Right atrium auricular region (tissue), 2 donors: ENCODE results near the gene SYNGR4. TPM values are rescaled to one million over a fixed set of nuclear protein-coding genes. Genes with fewer than 3 reads are reported as not detected.
A peak's percentile ranks its signal among the peaks of the same experiment; 100 is the strongest.

Experiments
- DNase-seq: peaks from one replicate; pipeline ENCODE4 v3.0.0-alpha.2; 2019; ENCODE audit warnings: low spot score
- H3K27ac ChIP-seq, 2 donors: fragments of 200-600 bp; sonication (generic); 1 replicate in 1 of 2; 2 replicates in 1 of 2; pipeline ENCODE4 v1.5.1; 2016 to 2019
- H3K27me3 ChIP-seq, 2 donors: fragments of 200-600 bp; sonication (generic); one replicate each; pipeline versions ENCODE4 v1.5.1 to v1.6.0; 2017 to 2019
- H3K36me3 ChIP-seq: fragments of 200-600 bp; sonication (generic); one replicate; pipeline ENCODE4 v1.5.1; 2016
- H3K4me1 ChIP-seq, 2 donors: fragments of 200-600 bp; sonication (generic); one replicate each; pipeline versions ENCODE4 v1.5.1 to v1.6.0; 2017 to 2019
- H3K4me3 ChIP-seq, 2 donors: fragments of 200-600 bp; sonication (generic); 1 replicate in 1 of 2; 2 replicates in 1 of 2; pipeline ENCODE4 v1.5.1; 2017 to 2019; ENCODE audit warnings: mild to moderate bottlenecking in 1 of 2, moderate library complexity in 1 of 2
- H3K9me3 ChIP-seq, 2 donors: fragments of 200-600 bp; sonication (generic); one replicate each; pipeline ENCODE4 v1.5.1; 2019
- total RNA-seq, 2 donors: library from RNA; depleted of rRNA; stranded (reverse); fragments of >200 nt; gene quantifications; one replicate each; pipeline ENCODE4 v1.1.0, GENCODE V29; 2016
- TF ChIP-seq, protein P1 (sequence below), 2 donors: fragments of 200-600 bp; sonication (generic); IDR thresholded peaks; one replicate each; pipeline ENCODE4 v1.5.1; 2019; ENCODE audit warnings: antibody characterized with exemption in 2 of 2

The SYNGR4 gene
- total RNA-seq, 2 donors from 2014 or later = not detected

DNA sequence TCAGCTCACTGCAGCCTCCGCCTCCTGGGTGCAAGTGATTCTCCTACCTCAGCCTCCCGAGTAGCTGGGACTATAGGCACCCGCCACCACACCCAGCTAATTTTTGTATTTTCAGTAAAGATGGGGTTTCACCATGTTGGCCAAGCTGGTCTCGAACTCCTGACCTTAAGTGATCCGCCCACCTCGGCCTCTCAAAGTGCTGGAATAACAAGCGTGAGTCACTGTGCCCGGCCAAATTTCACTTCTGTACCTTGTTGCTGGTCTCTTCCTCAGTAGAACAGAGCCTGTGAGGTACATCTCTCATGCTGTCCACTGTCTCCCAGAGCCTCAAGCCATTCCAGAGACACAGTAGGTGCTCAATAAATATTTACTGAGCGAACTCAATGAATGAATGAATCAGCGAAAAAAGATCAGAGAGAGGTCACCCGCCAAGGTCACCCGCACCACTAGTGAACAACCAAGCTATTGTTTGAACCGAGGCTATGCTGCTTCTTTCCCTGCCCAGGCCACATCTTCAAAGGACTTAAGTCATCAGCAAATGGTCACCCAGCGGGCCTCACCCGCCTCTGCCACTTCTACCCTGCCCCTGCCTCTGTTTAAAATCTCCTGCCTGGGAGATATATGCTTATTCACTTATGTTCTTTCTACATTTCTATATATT, 9.7 kb upstream of the SYNGR4 start:
- Histone ChIP-seq H3K36me3 (no peaks in the 10 kb centered on the region), H3K4me1 (no peaks in the 10 kb centered on the region), H3K9me3 (no peaks in the 10 kb centered on the region), H3K27me3 (no peaks in the 10 kb centered on the region), H3K4me3 (no peak overlapping the region), H3K27ac (no peak overlapping the region)
- TF ChIP-seq, protein P1, sequence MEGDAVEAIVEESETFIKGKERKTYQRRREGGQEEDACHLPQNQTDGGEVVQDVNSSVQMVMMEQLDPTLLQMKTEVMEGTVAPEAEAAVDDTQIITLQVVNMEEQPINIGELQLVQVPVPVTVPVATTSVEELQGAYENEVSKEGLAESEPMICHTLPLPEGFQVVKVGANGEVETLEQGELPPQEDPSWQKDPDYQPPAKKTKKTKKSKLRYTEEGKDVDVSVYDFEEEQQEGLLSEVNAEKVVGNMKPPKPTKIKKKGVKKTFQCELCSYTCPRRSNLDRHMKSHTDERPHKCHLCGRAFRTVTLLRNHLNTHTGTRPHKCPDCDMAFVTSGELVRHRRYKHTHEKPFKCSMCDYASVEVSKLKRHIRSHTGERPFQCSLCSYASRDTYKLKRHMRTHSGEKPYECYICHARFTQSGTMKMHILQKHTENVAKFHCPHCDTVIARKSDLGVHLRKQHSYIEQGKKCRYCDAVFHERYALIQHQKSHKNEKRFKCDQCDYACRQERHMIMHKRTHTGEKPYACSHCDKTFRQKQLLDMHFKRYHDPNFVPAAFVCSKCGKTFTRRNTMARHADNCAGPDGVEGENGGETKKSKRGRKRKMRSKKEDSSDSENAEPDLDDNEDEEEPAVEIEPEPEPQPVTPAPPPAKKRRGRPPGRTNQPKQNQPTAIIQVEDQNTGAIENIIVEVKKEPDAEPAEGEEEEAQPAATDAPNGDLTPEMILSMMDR (IDR thresholded peaks at IDR 0.05) = no peak
- DNase-seq = no peak

DNA sequence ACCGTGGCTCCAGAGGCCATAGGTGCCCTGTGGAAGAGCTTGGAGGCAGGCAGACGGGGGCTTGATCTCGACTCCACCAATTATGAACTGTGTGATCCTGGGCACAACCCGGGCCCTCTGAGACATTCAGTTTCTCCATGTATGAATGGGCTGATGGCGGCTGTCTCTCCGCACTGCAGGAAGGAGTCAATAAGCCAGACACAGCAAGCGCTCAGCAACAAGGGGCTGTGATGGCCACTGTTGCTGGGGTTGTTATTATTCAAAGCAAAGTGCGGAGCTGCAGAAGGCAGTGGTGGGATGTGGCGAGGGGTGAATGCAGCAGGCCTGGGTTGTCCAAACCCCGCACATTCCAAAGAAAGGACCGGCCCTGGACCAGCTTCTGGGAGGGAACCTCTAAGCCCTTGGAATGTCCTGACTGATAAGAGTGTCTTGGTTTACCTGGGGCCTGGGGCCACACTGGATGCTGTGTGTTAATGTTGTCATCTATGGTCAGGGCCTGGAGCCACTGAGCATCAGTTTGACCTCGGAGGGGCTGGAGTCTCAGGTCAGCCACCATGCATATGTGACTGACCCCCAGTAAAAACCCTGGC, 8.7 kb upstream of the SYNGR4 start:
- TF ChIP-seq, protein P1 (IDR thresholded peaks at IDR 0.05) = no peak
- no peaks in the 10 kb centered on the region for H3K27me3 ChIP-seq
- no peaks in the 10 kb centered on the region for H3K4me1 ChIP-seq
- H3K4me3 ChIP-seq = no peak overlapping the region
- no peaks in the 10 kb centered on the region for H3K9me3 ChIP-seq
- no peak for DNase-seq
- no peak overlapping the region for H3K27ac ChIP-seq
- H3K36me3 ChIP-seq = no peaks in the 10 kb centered on the region

DNA sequence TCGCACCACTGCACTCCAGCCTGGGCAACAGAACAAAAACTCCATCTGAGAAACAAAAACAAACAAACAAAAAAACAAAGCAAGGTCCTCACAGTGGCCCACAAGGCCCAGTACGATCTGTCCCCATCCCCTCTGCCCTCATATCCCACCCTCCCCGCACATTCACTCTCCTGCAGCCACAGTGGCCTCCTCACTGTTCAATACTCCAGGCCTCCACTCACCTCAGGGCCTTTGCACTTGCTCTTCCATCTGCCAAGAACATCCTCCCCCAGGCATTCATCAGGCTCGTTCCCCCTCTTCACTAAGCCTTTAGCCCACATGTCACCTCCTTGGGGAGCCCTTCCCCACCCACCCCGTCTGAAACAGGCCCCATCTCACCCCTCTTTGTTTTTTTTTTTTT, 5.0 kb upstream of the SYNGR4 start:
- Histone ChIP-seq H3K9me3 (no peaks in the 10 kb centered on the region), H3K36me3 (no peaks in the 10 kb centered on the region), H3K4me1 (peaks cover 0 to under 1% of the 10 kb centered on the region in 2 donors), H3K27ac (no peak overlapping the region), H3K4me3 (no peak overlapping the region), H3K27me3 (no peaks in the 10 kb centered on the region)
- TF ChIP-seq, protein P1 (IDR thresholded peaks at IDR 0.05) = no peak
- DNase-seq = no peak

DNA sequence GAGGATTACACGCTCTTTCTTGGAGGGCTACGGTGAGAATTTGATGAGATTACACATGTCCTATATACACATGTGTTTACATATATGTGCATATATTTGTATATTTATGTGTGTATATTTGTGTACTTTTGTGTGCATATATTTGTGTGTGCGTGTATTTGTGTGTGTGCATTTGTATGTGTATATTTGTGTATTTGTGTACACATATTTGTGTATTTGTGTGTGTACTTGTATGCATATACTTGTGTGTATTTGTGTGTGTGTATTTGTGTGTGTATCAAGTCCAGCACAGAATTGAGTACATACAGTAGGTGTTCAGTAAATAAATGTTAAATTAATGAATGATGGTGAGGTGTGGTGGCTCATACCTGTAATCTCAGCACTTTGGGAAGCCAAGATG, 2.3 kb upstream of the SYNGR4 start:
- TF ChIP-seq, protein P1 (IDR thresholded peaks at IDR 0.05) = no peak
- DNase-seq = no peak
- Histone ChIP-seq H3K4me3 (no peak overlapping the region), H3K36me3 (no peaks in the 10 kb centered on the region), H3K4me1 (peaks cover 0 to 6% of the 10 kb centered on the region in 2 donors), H3K9me3 (no peaks in the 10 kb centered on the region), H3K27ac (no peak overlapping the region), H3K27me3 (no peaks in the 10 kb centered on the region)

DNA sequence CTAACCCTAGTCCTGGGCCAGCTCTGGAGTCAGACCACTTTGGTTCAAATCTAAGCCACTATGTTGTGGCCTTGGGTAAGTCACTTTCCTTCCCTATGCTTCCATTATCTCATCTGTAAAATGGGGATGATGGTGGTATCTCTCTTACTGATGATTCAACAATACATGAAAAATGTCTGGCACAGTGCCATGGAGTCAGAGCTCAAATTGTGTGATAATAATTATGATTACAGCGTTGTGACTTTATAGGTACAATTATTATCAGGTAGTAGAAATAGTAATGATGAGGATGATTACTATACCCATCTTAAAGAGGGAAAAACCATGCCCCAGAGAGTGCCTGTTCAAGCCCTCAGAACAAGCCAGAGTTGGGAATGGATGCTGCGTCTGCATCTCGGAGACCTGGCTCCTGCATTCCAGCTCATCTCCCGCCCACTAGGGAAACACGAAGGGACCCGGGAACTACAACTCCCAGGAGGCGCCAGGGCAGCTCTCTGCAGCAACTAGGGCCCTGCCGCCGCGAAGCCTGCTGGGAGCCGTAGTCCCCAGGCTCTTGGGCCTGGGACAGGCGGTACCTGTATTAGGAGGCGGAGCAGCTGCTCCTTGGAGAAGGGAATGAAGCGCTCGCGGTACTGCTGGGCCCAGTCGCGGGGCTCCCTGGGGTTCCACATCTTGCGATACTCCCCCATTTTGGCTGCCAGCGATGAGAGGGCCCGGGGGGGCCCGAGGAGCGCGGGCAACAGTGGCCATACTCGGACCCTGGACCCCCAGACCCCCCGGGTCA, 1.3 kb upstream of the SYNGR4 start:
- TF ChIP-seq, protein P1 (IDR thresholded peaks at IDR 0.05) = no peak
- H3K4me3 ChIP-seq = peak overlapping the region; percentile 50 to 74
- peak; percentile 91 for DNase-seq
- H3K27me3 ChIP-seq = no peaks in the 10 kb centered on the region
- no peaks in the 10 kb centered on the region for H3K36me3 ChIP-seq
- peaks cover 0 to 6% of the 10 kb centered on the region in 2 donors for H3K4me1 ChIP-seq
- H3K27ac ChIP-seq = peak overlapping the region; percentile 98 to 99
- H3K9me3 ChIP-seq = no peaks in the 10 kb centered on the region
